HepG2 (cell line): ENCODE data around the gene IFI35.

Source experiments
- CTCF ChIP-seq: sonication (generic); formaldehyde crosslinking; IDR thresholded peaks from 2 replicates; pipeline ENCODE4 v1.5.0; 2020; ENCODE audit warnings: mild to moderate bottlenecking, missing genetic modification reagents, moderate library complexity
- ELF4 ChIP-seq: sonication (generic); formaldehyde crosslinking; IDR thresholded peaks from 2 replicates; pipeline ENCODE4 v1.5.0; 2020; ENCODE audit warnings: missing genetic modification reagents, mild to moderate bottlenecking, moderate library complexity, borderline replicate concordance
- MAX ChIP-seq: IDR thresholded peaks from 2 replicates; pipeline ENCODE4 v1.6.1; 2012; ENCODE audit warnings: inconsistent platforms
- POLR2A ChIP-seq, 2 experiments: IDR thresholded peaks; 2 replicates each; pipeline ENCODE4 v1.6.1; 2011; ENCODE audit warnings: low read depth in 2 of 2, low read length in 2 of 2, mild to moderate bottlenecking in 1 of 2, moderate library complexity in 1 of 2; ENCODE audit not compliant: insufficient read depth in 1 of 2
- ZNF207 ChIP-seq: fragments of 450-650 bp; IDR thresholded peaks from 2 replicates; pipeline ENCODE4 v1.6.1; 2016; ENCODE audit warnings: antibody characterized with exemption, borderline replicate concordance
- ZNF24 ChIP-seq: fragments of 450-650 bp; IDR thresholded peaks from 2 replicates; pipeline ENCODE4 v1.6.1; 2017; ENCODE audit warnings: antibody characterized with exemption, mild to moderate bottlenecking
- ZNF576 ChIP-seq: sonication (generic); formaldehyde crosslinking; IDR thresholded peaks from 2 replicates; pipeline ENCODE4 v1.4.0; 2020; ENCODE audit warnings: mild to moderate bottlenecking, missing genetic modification reagents
- ZNF709 ChIP-seq: sonication (generic); formaldehyde crosslinking; IDR thresholded peaks from 2 replicates; pipeline ENCODE4 v1.5.0; 2020; ENCODE audit warnings: mild to moderate bottlenecking, missing genetic modification reagents

GRCh38 chr17:43021741-43022512 is 15.3 kb downstream of the IFI35 start, which contains the start of gene VAT1:
- TF ChIP-seq CTCF (CRISPR knock-in tag) (peak; percentile 21), MAX (peak; percentile 70), POLR2A (IDR thresholded peaks at IDR 0.05; ENCODE audit: insufficient read depth in 1 of 2, low read depth in 2 of 2, low read length in 2 of 2) (peak; percentile 55 to 79), ELF4 (CRISPR knock-in tag) (0 out of 2 replicates have a peak, but pooled peaks have one; percentile 52), ZNF576 (CRISPR knock-in tag) (no peak), ZNF207 (no peak), ZNF709 (CRISPR knock-in tag) (0 out of 2 replicates have a peak, but pooled peaks have one; percentile 63), ZNF24 (no peak)
